ENCODE results near the gene MTUS2.

GRCh38 chr13:29195456-29195855, 375.3 kb downstream of the MTUS2 start:
- no peak for TF ChIP-seq CTCF (IDR thresholded peaks at IDR 0.05)
- TF ChIP-seq POLR2AphosphoS5 (IDR thresholded peaks at IDR 0.05), result no peak
- TF ChIP-seq POLR2A (IDR thresholded peaks at IDR 0.05), result no peak
